ENCODE measurements around the gene MAFF.
"Not testable (repeated sequence)": the region's sequence is repeated elsewhere in the genome, so short reads cannot be mapped to it uniquely, and the experiment has no call there.

Gene MAFF

DNA sequence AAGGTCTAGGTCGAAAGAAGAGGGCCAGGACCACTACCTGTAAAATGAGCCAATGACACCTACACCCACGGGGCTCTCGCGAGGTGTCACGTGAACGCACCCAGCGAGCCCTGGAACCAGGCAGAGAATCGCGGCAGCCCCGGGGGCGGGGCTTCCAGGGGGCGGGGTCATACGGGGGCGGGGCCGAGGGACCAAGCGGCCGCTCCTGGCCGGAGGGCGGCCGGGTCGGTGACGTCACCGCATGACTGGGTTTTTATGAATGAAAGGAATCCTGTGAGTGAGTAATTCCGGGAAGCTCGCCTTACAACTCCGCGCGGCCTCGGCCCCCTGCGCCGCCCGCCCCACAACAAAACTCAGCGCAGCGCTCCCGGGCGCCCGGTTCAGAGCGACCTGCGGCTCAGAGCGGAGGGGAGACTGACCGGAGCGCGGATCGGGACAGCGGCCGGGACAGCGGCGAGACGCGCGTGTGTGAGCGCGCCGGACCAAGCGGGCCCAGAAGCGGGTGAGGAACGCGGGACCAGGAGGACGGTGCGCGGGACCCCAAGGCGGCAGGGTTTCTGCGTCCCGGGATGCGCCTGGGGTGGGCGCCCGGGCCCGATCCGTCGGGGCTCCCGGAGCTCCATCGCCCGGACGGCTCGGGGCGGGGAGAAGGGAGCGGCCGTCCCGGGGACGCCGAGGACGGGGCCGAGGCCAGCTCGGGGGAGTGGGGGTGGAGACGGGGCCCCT lies at the start of gene MAFF:
Gene MAFF (plus strand): TSS at position 284 of the 726 bp plus-strand sequence. CDS start 11,860 bp downstream, outside the sequence.
- peak; percentile 97 for DNase-seq (ENCODE audit: low spot score)

DNA sequence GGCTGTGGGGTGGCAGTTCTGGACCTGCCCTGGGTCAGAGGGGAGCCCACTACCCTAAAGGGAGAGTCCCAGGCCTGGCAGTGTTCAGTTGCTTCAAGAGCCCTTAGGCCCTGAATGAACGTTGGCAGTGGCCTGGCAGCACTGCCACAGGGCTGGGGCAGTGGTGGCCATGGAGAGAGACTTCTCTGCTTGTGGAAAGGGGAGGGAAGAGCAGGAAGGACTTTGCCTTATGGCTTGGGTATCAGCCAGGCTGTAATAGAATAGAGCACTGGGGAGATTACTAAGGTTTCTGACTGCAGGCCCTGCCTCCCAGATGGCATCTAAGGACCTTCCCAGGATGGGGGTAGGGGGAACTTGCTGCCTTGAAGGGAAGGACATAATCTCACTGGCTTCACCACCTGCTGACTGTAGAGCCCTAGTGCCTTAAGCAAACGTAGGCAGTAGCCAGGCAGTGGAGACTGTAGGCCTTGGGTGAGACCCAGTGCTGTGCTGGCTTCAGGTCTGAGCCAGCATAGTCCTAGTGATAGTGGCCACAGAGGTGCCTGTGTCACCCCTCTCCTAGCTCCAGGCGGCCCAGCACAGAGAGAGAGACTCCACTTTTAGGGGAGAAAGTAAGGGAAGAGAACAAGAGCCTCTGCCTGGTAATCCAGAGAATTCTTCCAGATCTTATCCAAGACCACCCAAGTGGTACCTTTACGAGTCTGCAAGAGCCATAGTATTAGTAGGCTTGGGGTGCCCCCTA lies 47.8 kb upstream of the MAFF start:
- no peak for DNase-seq (ENCODE audit: low spot score)

- DNase-seq (ENCODE audit: low spot score), result not testable (repeated sequence)
Measured at GRCh38 chr22:38154563-38154915, 47.3 kb upstream of the MAFF start.

DNA sequence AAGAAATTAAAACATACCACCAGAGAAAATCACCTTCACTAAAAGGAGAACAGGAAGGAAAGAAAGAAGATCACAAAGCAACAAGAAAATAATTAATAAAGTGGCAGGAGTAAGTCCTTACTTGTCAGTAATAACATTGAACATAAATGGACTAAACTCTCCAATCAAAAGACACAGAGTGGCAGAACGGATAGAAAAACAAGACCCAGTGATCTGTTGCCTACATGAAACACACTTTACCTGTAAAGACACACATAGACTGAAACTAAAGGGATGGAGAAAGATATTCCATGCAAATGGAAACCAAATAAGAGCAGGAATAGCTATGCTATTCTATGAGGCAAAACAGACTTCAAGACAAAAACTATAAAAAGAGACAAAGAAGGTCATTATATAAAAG lies 46.1 kb upstream of the MAFF start:
- no peak for DNase-seq (ENCODE audit: low spot score)

DNA sequence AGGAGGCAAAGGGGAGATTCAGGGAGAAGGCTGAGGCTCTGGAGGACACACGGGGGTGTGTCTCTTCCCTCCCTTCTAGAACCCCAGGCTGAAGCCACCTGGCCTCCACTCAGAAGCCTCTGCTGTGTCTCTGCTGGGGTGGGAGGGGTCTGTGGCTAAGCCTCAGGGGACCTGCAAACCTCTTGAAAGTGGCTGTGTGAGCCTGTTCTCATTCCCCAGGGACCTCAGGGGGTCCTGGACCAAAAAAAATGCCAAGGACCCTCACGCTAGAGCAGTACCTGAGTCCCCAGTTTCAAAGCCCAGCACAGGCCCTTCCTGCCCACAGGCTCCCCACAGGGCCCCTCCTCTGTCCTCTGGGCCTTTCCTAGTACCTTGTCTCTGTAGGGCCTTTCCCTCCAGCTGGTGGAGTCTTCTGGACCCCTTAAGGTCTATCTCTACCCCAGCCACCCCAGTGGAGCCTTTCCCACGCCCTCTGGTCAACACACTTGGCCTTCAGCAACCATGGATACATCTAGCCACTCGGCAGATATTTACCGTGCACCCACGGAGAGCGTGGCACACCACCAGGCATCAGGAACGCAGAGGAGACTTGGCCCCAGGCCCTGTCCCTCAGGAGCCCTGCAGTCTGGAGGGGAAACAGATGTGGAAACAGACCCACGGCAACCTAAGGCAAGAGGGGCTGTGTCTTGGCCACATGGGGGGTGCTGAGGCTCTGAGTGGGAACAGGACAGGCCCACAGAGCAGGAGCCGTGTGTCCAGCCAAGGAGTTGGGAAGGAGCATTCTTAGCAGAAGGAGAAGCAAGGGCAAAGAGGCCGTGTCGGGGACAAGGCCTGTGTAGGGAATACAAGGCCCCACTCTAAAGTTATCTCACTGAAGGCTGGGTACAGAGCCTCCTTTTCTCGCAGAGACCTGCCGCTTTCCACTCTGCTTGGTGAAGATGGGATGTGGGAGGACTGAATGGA lies 38.6 kb upstream of the MAFF start:
- DNase-seq (ENCODE audit: low spot score), result no peak

DNA sequence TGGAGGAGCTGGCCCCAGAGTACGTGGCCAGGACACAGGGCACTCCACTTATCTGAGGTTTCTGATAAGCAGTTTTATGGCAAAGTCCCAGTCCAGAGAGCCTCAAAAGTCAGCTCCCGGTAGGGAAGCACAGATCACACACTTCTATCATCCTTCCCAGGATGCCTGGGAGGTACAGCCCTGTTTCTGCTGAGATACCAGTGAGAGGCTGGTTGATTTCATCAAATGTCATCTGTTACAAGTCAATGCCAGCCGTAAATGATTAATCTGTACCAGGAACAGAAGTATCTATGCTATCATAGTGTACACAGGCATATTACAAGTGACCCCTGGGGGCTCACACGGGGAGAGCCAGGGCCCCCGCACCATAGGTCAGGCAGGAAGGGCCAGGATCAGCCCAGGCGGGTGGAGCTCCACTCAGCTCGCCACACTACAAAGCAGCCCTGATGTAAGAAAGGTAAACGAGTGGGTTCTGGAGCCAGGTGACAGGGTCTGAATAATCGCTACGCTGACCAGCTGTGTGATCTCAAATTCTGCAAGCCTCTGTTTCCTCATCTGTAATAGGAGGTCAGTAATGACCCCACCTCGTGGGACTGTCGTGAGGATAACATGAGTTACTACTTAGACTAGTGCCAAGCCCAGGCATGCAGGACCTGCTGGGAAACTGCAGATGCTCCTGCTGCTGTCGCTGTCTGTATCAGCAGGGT lies 37.8 kb upstream of the MAFF start:
- DNase-seq (ENCODE audit: low spot score), result no peak

DNA sequence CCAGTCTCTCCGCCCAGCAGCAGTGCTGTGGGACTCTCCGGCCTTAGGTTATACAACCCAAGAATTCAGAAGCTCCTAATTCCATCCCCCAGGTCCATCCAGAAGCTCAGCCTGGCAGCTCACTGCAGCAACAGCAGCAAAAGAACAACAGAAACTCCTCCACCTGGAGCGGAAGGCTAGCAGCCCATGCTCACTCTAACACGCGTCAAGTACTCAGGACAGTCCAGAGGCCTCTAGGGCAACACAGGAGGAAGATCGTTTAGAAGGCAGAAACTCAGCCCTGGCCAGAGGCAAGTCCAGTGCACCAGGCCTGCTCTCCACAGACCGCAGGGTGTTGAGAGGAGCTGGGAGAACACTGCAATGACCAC lies 37.3 kb upstream of the MAFF start:
- DNase-seq (ENCODE audit: low spot score), result no peak

DNA sequence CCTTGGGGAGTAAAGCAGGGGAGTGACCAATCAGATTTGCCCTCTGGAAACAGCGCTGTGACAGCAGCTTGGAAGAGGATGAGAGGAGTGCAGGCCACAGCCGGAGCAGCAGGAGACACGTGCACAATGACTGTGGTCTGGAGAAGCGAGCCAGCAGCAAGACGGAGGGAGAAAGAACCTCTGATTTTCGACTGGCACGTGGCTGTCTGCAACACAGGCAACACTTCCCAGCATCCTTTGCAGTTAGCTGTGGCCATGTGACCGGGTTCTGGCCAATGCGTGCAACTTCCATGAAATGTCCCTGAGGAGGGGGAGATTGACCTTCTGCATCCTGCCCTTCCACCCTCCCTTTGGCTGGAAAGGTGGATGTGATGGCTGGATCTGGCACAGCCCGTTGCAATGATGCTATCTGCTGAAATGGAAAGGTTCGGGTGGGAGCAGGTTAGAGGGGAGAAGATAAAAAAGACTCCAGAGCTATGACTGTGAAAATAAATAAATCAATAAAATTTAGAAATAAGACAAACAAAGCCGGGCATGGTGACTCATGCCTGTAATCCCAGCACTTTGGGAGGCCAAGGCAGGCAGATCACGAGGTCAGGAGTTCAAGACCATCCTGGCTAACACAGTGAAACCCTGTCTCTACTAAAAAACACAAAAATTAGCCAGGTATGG lies 35.7 kb upstream of the MAFF start:
- DNase-seq (ENCODE audit: low spot score), result no peak

GRCh38 chr22:38167988-38168407 lies 33.8 kb upstream of the MAFF start:
- no peak for DNase-seq (ENCODE audit: low spot score)

DNA sequence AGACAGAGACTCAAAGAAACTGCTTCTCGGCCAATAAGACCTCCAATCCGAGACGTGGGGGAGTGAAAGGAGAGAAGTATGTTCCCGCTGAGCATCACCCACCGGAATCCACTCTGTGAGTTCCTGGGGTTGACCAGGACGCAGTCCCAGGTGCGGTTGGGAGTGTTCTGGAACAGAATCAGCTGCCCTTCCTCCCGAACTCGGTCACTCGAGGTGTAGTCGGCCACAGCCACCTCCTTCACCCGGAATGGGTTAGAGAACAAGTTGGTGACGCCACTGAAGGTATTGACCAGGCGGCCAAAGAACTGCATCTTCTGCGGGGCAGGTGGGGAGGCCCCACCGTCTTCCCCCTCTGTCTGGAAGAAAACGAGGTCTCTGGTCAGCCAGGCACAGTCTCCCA lies 32.7 kb upstream of the MAFF start:
- no peak for DNase-seq (ENCODE audit: low spot score)

- no peak for DNase-seq (ENCODE audit: low spot score)
Measured at GRCh38 chr22:38170469-38170868, 31.3 kb upstream of the MAFF start.

DNA sequence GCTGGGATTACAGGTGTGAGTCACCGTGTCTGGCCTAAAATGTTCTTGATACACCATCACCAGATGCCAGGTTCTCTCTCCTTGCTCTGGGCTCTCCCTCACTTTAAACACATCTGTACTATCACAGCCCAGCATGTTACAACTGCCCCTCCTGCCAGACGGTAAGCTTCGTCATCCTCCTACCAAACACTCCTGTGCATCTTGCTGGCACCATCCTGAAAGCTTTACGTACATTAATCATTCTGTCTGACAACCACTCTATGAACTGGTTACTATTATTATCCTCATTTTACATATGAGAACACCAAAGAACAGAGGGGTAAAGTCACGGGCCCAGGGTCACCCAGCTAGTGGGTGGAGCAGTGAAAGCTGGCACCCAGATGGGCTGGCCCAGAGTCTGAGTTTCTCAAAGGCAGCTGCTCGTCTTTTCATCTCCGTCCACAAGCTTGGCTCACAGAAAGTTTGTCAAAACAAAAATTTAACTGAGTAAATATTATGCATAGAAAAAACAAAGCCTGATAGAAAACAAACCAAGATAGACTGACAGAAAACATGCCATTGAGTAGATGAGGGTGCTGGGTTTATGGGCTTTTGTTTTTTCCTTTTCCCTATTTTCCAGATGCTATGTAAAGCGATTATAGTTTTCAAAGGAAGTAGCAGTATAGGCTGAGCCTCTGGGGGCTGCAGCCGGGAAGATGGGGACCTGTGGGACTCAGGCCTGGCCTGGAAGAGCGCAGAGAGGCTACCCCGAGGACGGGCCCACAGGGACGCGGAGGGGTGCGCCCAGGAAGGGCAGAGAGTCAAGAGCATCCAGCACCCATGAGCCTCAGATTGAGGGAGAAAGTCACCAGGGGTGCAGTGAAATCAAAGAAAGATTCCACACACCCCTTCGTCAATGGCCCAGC lies 29.6 kb upstream of the MAFF start:
- no peak for DNase-seq (ENCODE audit: low spot score)

DNA sequence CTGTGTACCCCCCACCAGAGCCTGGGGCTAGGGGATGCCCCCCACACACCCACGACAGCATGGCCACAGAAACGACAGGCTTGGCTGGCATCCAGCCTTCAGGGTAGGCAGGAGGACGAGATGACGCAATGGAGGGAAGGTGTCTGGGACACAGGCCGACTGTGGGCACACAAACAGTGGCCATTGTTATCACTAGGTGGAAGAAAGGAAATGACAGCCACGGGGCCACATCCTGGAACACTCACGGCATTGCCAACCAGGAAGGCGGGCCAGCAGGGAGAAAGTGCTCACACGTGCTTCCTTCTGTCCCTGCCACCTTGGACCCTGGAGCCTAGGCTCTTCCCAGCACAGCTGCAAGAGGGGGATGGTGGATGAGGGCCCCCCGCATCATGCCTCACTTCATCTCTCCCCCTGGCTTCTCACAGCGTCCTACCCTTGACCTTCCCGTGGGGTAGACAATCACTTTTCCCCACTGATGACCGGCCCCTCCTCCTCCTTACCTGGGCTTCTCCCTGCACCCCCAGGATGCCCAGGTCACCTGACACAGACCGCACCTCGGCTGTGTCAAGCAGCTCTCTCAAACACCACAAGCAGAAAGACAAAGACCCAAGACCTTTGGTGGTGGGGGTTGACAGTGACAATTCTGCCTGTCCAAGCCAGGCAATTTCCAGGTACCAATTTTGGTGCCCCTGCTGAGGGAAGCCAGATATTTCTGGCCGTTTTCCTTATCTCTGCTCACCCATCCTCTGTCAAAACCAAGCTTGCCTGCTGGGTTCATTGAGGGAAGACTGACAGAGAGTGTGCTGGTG lies 28.8 kb upstream of the MAFF start:
- DNase-seq (ENCODE audit: low spot score), result no peak

GRCh38 chr22:38173641-38173906 lies 28.2 kb upstream of the MAFF start:
- DNase-seq (ENCODE audit: low spot score), result no peak

GRCh38 chr22:38174626-38175025 lies 27.2 kb upstream of the MAFF start:
- no peak for DNase-seq (ENCODE audit: low spot score)

DNA sequence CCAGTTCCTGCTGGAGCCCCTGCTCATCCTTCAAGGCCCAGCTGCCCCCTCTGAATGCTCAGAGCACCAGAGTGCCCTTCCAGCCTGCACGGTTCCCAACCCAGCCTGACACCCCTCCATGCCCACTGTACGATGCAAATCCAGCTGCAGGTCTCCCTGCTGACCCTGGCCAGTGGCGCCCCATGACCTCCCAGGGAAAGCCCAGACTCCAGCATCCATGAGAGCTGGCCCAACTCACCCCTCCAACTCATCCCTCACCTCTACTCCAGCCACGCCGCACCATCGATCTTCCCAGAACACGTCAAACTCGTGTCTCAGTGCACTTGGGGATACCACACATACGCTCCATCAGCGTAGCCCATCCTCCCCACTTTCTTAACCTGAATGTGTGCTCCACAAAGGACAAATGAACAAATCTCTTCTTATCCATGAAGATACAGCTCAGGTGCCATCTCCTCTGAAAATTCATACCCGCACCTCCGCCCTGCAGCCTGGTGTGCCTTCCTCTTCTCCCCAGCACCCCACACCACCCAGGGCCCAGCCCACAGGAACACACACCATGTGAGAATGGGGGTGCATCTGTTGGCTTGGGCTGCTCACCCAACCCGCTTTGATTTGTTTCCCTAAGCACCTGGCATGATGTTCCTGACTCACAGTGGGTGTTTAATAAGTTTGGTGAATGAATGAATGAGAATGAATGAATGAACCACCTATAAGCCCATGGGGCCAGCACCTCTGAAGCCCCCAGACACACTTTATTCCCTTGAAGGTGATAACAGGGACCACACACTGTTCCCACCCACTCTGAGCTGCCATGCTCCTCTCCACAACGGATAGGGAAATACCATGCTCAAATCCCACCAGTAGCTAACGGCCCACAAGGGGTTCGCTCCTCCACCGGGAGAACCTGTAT lies 26.3 kb upstream of the MAFF start:
- DNase-seq (ENCODE audit: low spot score), result no peak

GRCh38 chr22:38176170-38176741 lies 25.5 kb upstream of the MAFF start:
- DNase-seq (ENCODE audit: low spot score), result peak; percentile 84

- DNase-seq (ENCODE audit: low spot score), result no peak
Measured at GRCh38 chr22:38177044-38177443, 24.8 kb upstream of the MAFF start.
